Smooth muscle cell (in vitro differentiated cells): Measurements from ENCODE around the gene FAM227A. TPM values are rescaled to one million over a fixed set of nuclear protein-coding genes. Genes with fewer than 3 reads are reported as not detected.

Source experiments
- DNase-seq: peaks from one replicate; lab custom pipeline; 2025; ENCODE audit not compliant: unreplicated experiment; lab: John Stamatoyannopoulos, UW
- H2AFZ ChIP-seq: fragments of 200-600 bp; sonication (generic); 2 replicates; pipeline ENCODE4 v1.6.0; 2016; ENCODE audit warnings: antibody characterized with exemption, low read depth, mild to moderate bottlenecking
- H3F3A ChIP-seq: fragments of 200-600 bp; sonication (generic); 2 replicates; pipeline ENCODE4 v1.6.0; 2017; ENCODE audit warnings: antibody characterized with exemption, low read depth
- H3K27ac ChIP-seq: fragments of 200-600 bp; sonication (generic); 2 replicates; pipeline ENCODE4 v1.5.1; 2016; ENCODE audit warnings: low read depth, mild to moderate bottlenecking
- H3K27me3 ChIP-seq: fragments of 200-600 bp; sonication (generic); 2 replicates; pipeline ENCODE4 v1.6.1; 2016; ENCODE audit warnings: low read depth, mild to moderate bottlenecking
- H3K36me3 ChIP-seq: fragments of 200-600 bp; sonication (generic); 2 replicates; pipeline ENCODE4 v1.5.1; 2016; ENCODE audit warnings: low read depth
- H3K4me1 ChIP-seq: fragments of 200-600 bp; sonication (generic); 2 replicates; pipeline ENCODE4 v1.5.1; 2016; ENCODE audit warnings: low read depth
- H3K4me2 ChIP-seq: fragments of 200-600 bp; sonication (generic); 2 replicates; pipeline ENCODE4 v1.6.0; 2016; ENCODE audit warnings: mild to moderate bottlenecking
- H3K4me3 ChIP-seq: fragments of 200-600 bp; sonication (generic); 2 replicates; pipeline ENCODE4 v1.5.1; 2016; ENCODE audit warnings: mild to moderate bottlenecking
- H3K79me2 ChIP-seq: fragments of 200-600 bp; sonication (generic); 2 replicates; pipeline ENCODE4 v1.6.0; 2016; ENCODE audit warnings: low read depth, mild to moderate bottlenecking
- H3K9ac ChIP-seq: fragments of 200-600 bp; sonication (generic); 2 replicates; pipeline ENCODE4 v1.6.0; 2016; ENCODE audit warnings: low read depth
- H3K9me3 ChIP-seq: fragments of 200-600 bp; sonication (generic); replicated peaks from 2 replicates; pipeline ENCODE4 v1.5.1; 2016; ENCODE audit warnings: low read depth
- H4K20me1 ChIP-seq: fragments of 200-600 bp; sonication (generic); 2 replicates; pipeline ENCODE4 v1.6.0; 2016; ENCODE audit warnings: low read depth
- WGBS: methylation state at CpG from one replicate; pipeline ENCODE4 v1.1.7; 2016; ENCODE audit warnings: low lambda C conversion rate; 5-methylcytosine and 5-hydroxymethylcytosine counted together
- polyA plus RNA-seq: library from polyadenylated mRNA; unstranded; fragments of >200 nt; fragmentation: Nextera tagmentation; extraction: Ambion mirVana; gene quantifications from 2 replicates; pipeline ENCODE4 v1.2.1, GENCODE V29; 2016
- total RNA-seq: library from RNA; depleted of rRNA; stranded (reverse); fragments of >200 nt; gene quantifications from 2 replicates; pipeline ENCODE4 v1.2.3, GENCODE V29; 2014
- TF ChIP-seq, protein P1 (sequence below): fragments of 200-600 bp; sonication (generic); IDR thresholded peaks from 2 replicates; pipeline ENCODE4 v1.5.1; 2017; ENCODE audit warnings: borderline replicate concordance, mild to moderate bottlenecking, antibody characterized with exemption; ENCODE audit not compliant: insufficient read depth, poor library complexity, severe bottlenecking

FAM227A gene
- total and polyA plus RNA-seq, 2 experiments from 2014 or later = 1.5 to 4.9 TPM

DNA sequence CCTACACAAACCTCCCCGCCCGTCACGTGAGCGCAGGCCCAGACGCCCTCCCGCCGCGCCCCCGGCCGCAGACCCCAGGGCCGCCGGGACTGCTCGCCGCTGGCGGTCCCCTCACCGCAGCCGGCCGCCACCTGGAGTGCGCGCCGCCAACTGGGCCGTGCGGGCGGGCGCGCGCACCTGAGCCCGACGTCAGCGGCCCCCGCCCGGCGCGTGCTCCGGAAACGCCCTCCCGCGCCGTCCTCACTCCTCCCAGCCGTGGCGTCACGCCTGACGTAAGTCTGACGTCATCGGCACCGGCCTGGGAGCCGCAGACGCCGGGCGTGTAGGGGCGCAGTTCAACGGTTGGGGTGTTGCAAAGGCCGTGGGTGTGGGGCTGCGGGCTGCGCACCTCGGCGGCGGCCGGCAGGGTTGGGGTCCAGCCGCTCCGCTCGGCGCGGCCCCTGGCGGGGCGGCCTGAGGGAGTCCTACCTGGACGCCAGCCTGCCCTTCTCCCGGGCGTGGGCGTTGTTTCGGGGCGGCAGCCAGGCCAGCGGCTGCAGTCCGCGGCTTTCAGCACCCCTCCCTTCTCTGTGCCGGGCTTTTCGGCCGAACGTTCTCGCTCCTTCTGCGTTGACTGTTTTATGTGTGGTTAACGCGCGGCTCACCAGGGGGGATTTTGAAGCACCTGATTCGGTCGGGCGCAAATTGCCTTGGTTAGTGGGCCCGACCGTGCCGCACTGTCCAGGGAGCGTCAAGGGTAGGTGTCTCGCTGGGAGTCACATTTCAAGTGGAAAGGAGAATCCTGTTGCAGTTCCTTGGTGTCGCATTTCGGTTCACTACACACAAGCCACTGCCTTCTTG, 44.8 kb upstream of the FAM227A start, which contains the start of gene JOSD1:
JOSD1 (minus strand) TSS at position 155 of the 840 bp plus-strand sequence. CDS start 956 bp downstream, outside the sequence.
- Histone ChIP-seq H4K20me1 (peaks cover 38% of the 10 kb centered on the region), H3K27me3 (no peaks in the 10 kb centered on the region), H2AFZ (peak within 1 kb of the TSS; percentile 80), H3K4me3 (peak within 1 kb of the TSS; percentile 96), H3K9me3 (no peaks in the 10 kb centered on the region), H3K36me3 (no peaks in the 10 kb centered on the region), H3K9ac (peak within 1 kb of the TSS; percentile 98), H3K27ac (peak within 1 kb of the TSS; percentile 94), H3F3A (peaks cover 3% of the 10 kb centered on the region), H3K79me2 (peaks cover 44% of the 10 kb centered on the region), H3K4me1 (peaks cover 37% of the 10 kb centered on the region), H3K4me2 (peak within 1 kb of the TSS; percentile 88)
- DNase-seq = peak; percentile 84
- TF ChIP-seq, protein P1, sequence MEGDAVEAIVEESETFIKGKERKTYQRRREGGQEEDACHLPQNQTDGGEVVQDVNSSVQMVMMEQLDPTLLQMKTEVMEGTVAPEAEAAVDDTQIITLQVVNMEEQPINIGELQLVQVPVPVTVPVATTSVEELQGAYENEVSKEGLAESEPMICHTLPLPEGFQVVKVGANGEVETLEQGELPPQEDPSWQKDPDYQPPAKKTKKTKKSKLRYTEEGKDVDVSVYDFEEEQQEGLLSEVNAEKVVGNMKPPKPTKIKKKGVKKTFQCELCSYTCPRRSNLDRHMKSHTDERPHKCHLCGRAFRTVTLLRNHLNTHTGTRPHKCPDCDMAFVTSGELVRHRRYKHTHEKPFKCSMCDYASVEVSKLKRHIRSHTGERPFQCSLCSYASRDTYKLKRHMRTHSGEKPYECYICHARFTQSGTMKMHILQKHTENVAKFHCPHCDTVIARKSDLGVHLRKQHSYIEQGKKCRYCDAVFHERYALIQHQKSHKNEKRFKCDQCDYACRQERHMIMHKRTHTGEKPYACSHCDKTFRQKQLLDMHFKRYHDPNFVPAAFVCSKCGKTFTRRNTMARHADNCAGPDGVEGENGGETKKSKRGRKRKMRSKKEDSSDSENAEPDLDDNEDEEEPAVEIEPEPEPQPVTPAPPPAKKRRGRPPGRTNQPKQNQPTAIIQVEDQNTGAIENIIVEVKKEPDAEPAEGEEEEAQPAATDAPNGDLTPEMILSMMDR = no peak
- WGBS = under 1% methylated on average over 80 of the region's 94 CpGs

DNA sequence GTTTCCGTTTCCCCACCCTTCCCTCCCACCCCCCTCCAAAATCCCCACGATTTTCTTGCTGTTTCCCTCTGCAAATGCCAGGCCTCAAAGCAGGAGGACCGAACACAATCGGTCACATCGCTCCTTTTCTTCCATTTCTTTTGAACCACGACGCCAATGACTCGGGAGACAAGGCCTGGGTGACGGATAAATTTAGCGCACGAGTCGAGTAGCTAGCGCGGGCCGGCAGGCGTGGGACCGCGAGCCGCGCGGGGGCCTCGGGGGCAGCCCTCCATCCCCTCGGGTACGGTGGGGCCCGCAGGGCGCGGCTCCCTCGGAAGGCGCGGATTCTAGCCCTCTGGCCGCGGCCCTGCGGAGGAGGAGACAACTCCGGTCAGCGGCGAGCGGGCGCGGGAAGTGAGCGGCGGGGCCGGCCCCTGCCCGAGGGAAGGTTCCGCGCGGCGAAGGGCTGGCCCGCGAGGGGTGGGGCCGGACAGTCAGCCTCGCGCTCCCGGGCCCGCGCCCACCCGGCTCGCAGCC, 44.1 kb upstream of the FAM227A start:
- Histone ChIP-seq H3K4me2 (peak overlapping the region; percentile 88), H3K27ac (peak overlapping the region; percentile 94), H3K27me3 (no peaks in the 10 kb centered on the region), H3K9ac (peak overlapping the region; percentile 98), H3K36me3 (no peaks in the 10 kb centered on the region), H4K20me1 (peaks cover 42% of the 10 kb centered on the region), H3K9me3 (no peaks in the 10 kb centered on the region), H3K4me1 (peaks cover 37% of the 10 kb centered on the region), H2AFZ (peak overlapping the region; percentile 74), H3K4me3 (peak overlapping the region; percentile 96), H3F3A (peaks cover 3% of the 10 kb centered on the region), H3K79me2 (peaks cover 51% of the 10 kb centered on the region)
- no peak for DNase-seq
- TF ChIP-seq, protein P1 = no peak
- under 1% methylated on average over 35 of the region's 57 CpGs for WGBS

DNA sequence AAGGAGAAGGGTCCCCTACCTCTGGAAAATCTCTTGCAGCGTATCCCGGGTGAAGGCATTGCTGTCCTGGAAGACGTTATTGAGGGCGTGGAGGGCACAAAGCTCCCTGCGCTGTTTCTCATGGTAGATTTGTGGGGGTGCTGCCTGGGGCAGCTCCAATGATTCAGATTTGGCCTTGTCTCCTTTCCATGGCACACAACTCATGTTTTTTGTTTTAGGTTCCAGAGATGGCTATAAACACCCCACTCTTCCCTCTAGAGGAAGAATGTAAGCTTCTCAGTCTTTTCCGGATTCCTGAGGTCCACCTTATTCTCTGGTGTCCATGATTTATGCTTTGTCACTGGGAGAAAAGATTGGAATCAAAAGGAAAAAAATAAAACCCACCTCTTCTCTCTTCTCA, 43.6 kb upstream of the FAM227A start:
- Histone ChIP-seq H3F3A (peaks cover under 1% of the 10 kb centered on the region), H3K27me3 (no peaks in the 10 kb centered on the region), H2AFZ (no peak overlapping the region), H3K9me3 (no peaks in the 10 kb centered on the region), H3K4me1 (peaks cover 33% of the 10 kb centered on the region), H3K27ac (peak overlapping the region; percentile 94), H3K79me2 (peaks cover 56% of the 10 kb centered on the region), H3K4me3 (peak overlapping the region; percentile 96), H4K20me1 (peaks cover 46% of the 10 kb centered on the region), H3K36me3 (no peaks in the 10 kb centered on the region), H3K9ac (peak overlapping the region; percentile 98), H3K4me2 (peak overlapping the region; percentile 88)
- TF ChIP-seq, protein P1 = no peak
- DNase-seq = no peak
- WGBS = 17% methylated on average over 6 of the region's 6 CpGs
